Measurements from ENCODE around the gene H2BK1. TPM values are rescaled to one million over a fixed set of nuclear protein-coding genes. Genes with fewer than 3 reads are reported as not detected.

Gene H2BK1
- total RNA-seq, 1 experiment from 2014 or later = 0.69 TPM

- TF ChIP-seq SIN3A (IDR thresholded peaks at IDR 0.05; ENCODE audit: low read depth) = no peak
- no peak for TF ChIP-seq REST (IDR thresholded peaks at IDR 0.05; ENCODE audit: low read depth)
- no peak for TF ChIP-seq SRF (IDR thresholded peaks at IDR 0.05; ENCODE audit: low read depth)
- no peak for TF ChIP-seq JUND (IDR thresholded peaks at IDR 0.05)
- TF ChIP-seq YY1 (IDR thresholded peaks at IDR 0.05; ENCODE audit: extremely low read depth, insufficient replicate concordance, low read depth, low read length) = no peak
- no peak for TF ChIP-seq POLR2A (IDR thresholded peaks at IDR 0.05; ENCODE audit: borderline replicate concordance, extremely low read depth, insufficient read depth, insufficient read length)
Observed at GRCh38 chr7:151240536-151240935, 30.2 kb upstream of the H2BK1 start (continued).

GRCh38 chr7:151239837-151240459, 29.7 kb upstream of the H2BK1 start:
- CTCF ChIA-PET = no interaction called here

More at GRCh38 chr7:151239837-151240459, 29.7 kb upstream of the H2BK1 start:
- no peak overlapping the region for H3K4me2 ChIP-seq (ENCODE audit: low read length)
- H3K27ac ChIP-seq (ENCODE audit: low read depth, low read length) = no peak overlapping the region
- H3K9me3 ChIP-seq (ENCODE audit: control insufficient read depth in 1 of 2, insufficient read depth in 1 of 2, low read depth in 1 of 2, low read length in 2 of 2) = no peaks in the 10 kb centered on the region
- RAD21 ChIA-PET (ENCODE audit: low non-redundant PET in 1 of 2, low total read pairs in 2 of 2, uncharacterized antibody in 2 of 2, unreplicated experiment in 2 of 2) = no interaction called here
- POLR2A ChIA-PET = interaction anchor here (0.6 to 1.4 kb wide), 2 partner anchors 13 to 1546 kb away, joined by 3 read pairs; partner anchors contain the start of gene ABCF2
- BruUV-seq (replicated peaks) = no TSS peak
- H3K36me3 ChIP-seq (ENCODE audit: control insufficient read depth in 1 of 2, insufficient read depth in 2 of 2, low read length in 2 of 2) = peaks cover 15 to 31% of the 10 kb centered on the region in 2 experiments
- DNase-seq (ENCODE audit: low read depth, low spot score) (no peak), ATAC-seq (no peak)
- no peaks in the 10 kb centered on the region for H4K20me1 ChIP-seq (ENCODE audit: insufficient read depth)
- no peaks in the 10 kb centered on the region for H3K27me3 ChIP-seq (ENCODE audit: insufficient read depth, low read length)
- H3K4me1 ChIP-seq (ENCODE audit: control insufficient read depth in 1 of 2, insufficient read depth in 2 of 2, low read length in 2 of 2) = peaks cover 5 to 14% of the 10 kb centered on the region in 2 experiments
- no peak overlapping the region for H3K9ac ChIP-seq (ENCODE audit: low read length)
- TF ChIP-seq TCF7L2 (IDR thresholded peaks at IDR 0.05; ENCODE audit: borderline replicate concordance, extremely low read depth, insufficient read depth, insufficient read length) (no peak), SIN3A (IDR thresholded peaks at IDR 0.05; ENCODE audit: low read depth) (no peak), MAX (IDR thresholded peaks at IDR 0.05) (no peak), ZBTB33 (IDR thresholded peaks at IDR 0.05; ENCODE audit: extremely low read depth, insufficient replicate concordance, low read length) (no peak), CEBPB (IDR thresholded peaks at IDR 0.05; ENCODE audit: low read depth) (no peak), YY1 (IDR thresholded peaks at IDR 0.05; ENCODE audit: extremely low read depth, insufficient replicate concordance, low read depth, low read length) (no peak), ZNF274 (IDR thresholded peaks at IDR 0.05; ENCODE audit: low read depth, low read length) (no peak), ELF1 (IDR thresholded peaks at IDR 0.05; ENCODE audit: borderline replicate concordance, low read depth) (no peak)
- H3K79me2 ChIP-seq (ENCODE audit: insufficient read depth, low read length) = peaks cover 9% of the 10 kb centered on the region
- H3K4me3 ChIP-seq (replicated peaks in 1 of 2; ENCODE audit: low read depth in 1 of 2, low read length in 2 of 2) = no peak overlapping the region
- no peak overlapping the region for H2AFZ ChIP-seq (ENCODE audit: low read depth, low read length, poor library complexity, severe bottlenecking)
- intact Hi-C loops (cut with micrococcal nuclease) = loop anchor here (10.0 kb wide), 1 partner anchor 115 kb away; no protein-coding TSS in a partner anchor
- no peaks in the 10 kb centered on the region for H3K9me2 ChIP-seq (ENCODE audit: insufficient read depth)

Measured in HCT116 (cell line).